GM23248 (cell line): Measurements from ENCODE around the gene UBR3. TPM values are rescaled to one million over a fixed set of nuclear protein-coding genes. Genes with fewer than 3 reads are reported as not detected.

Source experiments
- DNase-seq: peaks from one replicate; pipeline ENCODE4 v3.0.0-alpha.2; 2015
- H2AFZ ChIP-seq: fragments of 200-600 bp; sonication (generic); 2 replicates; pipeline ENCODE4 v1.6.1; 2016; ENCODE audit warnings: antibody characterized with exemption
- H3F3A ChIP-seq: fragments of 200-600 bp; sonication (generic); 2 replicates; pipeline ENCODE4 v1.6.1; 2016; ENCODE audit warnings: mild to moderate bottlenecking, antibody characterized with exemption, mixed run types; ENCODE audit not compliant: insufficient read depth
- H3K27ac ChIP-seq: fragments of 200-600 bp; sonication (generic); 2 replicates; pipeline ENCODE4 v1.5.1; 2016; ENCODE audit warnings: mild to moderate bottlenecking
- H3K27me3 ChIP-seq: fragments of 200-600 bp; sonication (generic); replicated peaks from 2 replicates; pipeline ENCODE4 v1.6.1; 2016; ENCODE audit warnings: mild to moderate bottlenecking; ENCODE audit not compliant: insufficient read depth
- H3K36me3 ChIP-seq: fragments of 200-600 bp; sonication (generic); 2 replicates; pipeline ENCODE4 v1.6.1; 2016; ENCODE audit warnings: low read depth, mild to moderate bottlenecking
- H3K4me1 ChIP-seq: fragments of 200-600 bp; sonication (generic); 2 replicates; pipeline ENCODE4 v1.6.1; 2016; ENCODE audit warnings: mild to moderate bottlenecking; ENCODE audit not compliant: insufficient read depth
- H3K4me2 ChIP-seq: fragments of 200-600 bp; sonication (generic); one replicate; pipeline ENCODE4 v1.6.1; 2016; ENCODE audit warnings: mild to moderate bottlenecking; ENCODE audit not compliant: unreplicated experiment
- H3K4me3 ChIP-seq: fragments of 200-600 bp; sonication (generic); 2 replicates; pipeline ENCODE4 v1.5.1; 2016; ENCODE audit warnings: mild to moderate bottlenecking
- H3K79me2 ChIP-seq: fragments of 200-600 bp; sonication (generic); 2 replicates; pipeline ENCODE4 v1.6.1; 2016; ENCODE audit warnings: mild to moderate bottlenecking; ENCODE audit not compliant: insufficient read depth
- H3K9ac ChIP-seq: fragments of 200-600 bp; sonication (generic); 2 replicates; pipeline ENCODE4 v1.6.1; 2016; ENCODE audit warnings: mild to moderate bottlenecking
- H3K9me2 ChIP-seq: fragments of 200-600 bp; sonication (generic); 2 replicates; pipeline ENCODE4 v1.6.1; 2016; ENCODE audit warnings: mixed run types, mild to moderate bottlenecking, moderate library complexity; ENCODE audit not compliant: insufficient read depth
- H3K9me3 ChIP-seq: fragments of 200-600 bp; sonication (generic); one replicate; pipeline ENCODE4 v1.6.1; 2017; ENCODE audit warnings: low read depth
- H4K20me1 ChIP-seq: fragments of 200-600 bp; sonication (generic); 2 replicates; pipeline ENCODE4 v1.6.0; 2016; ENCODE audit not compliant: insufficient read depth
- EZH2 ChIP-seq: fragments of 200-600 bp; sonication (generic); IDR thresholded peaks from 2 replicates; pipeline ENCODE4 v1.6.1; 2018; ENCODE audit warnings: antibody characterized with exemption, mild to moderate bottlenecking; ENCODE audit not compliant: insufficient read depth, poor library complexity, severe bottlenecking
- EZH2phosphoT487 ChIP-seq: fragments of 200-600 bp; sonication (generic); IDR thresholded peaks from 2 replicates; pipeline ENCODE4 v1.6.1; 2018; ENCODE audit warnings: antibody characterized with exemption, moderate library complexity, mild to moderate bottlenecking, low read depth; ENCODE audit not compliant: insufficient read depth
- WGBS, 2 experiments: methylation state at CpG; one replicate each; pipeline ENCODE4 v1.1.6; 2015 to 2017; ENCODE audit warnings: low lambda C conversion rate in 2 of 2, low coverage in 1 of 2; ENCODE audit errors: missing lambda C conversion rate in 2 of 2; 5-methylcytosine and 5-hydroxymethylcytosine counted together
- in situ Hi-C: fragments of 300-500 bp; cut with MboI; formaldehyde crosslinking; loops from 2 replicates; pipeline ENCODE4 v1.15.0; 2020
- polyA plus RNA-seq: library from polyadenylated mRNA; unstranded; fragments of >200 nt; fragmentation: Nextera tagmentation; extraction: Ambion mirVana; gene quantifications from 2 replicates; pipeline ENCODE4 v1.2.1, GENCODE V29; 2016
- total RNA-seq: library from RNA; depleted of rRNA; stranded (reverse); fragments of >200 nt; shearing (Covaris generic); gene quantifications from 2 replicates; pipeline ENCODE4 v1.2.3, GENCODE V29; 2014

The UBR3 gene
- total and polyA plus RNA-seq, 2 experiments from 2014 or later, result 8.9 to 22.4 TPM

DNA sequence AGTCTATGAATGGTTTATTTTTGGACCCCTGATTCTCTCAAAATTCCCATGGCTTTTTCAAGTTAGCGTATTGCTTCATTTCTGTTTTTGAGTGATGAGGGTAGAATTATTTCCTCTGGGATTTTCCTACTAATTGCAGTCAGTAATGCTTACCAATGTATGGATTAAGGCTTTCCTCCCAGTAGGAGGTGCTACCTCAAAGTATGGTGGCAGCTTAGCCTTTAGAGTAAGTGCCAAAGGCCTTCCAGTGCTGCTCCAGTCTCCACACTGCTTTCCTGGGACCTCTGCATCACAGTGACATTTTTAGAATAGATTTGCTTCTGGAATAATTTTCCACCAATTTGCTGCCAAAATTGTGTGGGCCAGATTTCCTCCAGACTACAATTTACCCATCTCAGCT lies 44.7 kb upstream of the UBR3 start:
- in situ Hi-C loops, result no loop called here
- 30 to 40% methylated on average over 1 of the region's 1 CpG for WGBS, 2 experiments

DNA sequence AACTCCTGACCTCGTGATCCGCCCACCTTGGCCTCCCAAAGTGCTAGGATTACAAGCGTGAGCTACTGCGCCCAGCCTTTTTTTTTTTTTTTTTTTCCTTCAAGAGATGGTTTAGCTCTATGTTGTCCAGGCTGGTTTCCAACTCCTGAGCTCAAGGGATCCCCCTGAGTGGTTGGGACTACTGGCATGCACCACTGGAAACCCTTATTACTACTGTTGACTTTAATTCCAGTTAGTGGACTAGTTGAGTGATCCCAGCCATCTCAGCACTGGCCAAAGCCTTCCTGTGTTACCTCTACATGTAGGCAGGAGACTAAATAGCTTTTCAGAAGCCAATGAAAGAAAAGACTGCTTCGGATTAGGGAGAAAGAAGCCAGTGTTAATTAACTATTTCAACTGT lies 36.7 kb upstream of the UBR3 start:
- Histone ChIP-seq H3K79me2 (no peaks in the 10 kb centered on the region), H3K27ac (no peak overlapping the region), H4K20me1 (no peaks in the 10 kb centered on the region), H3K36me3 (no peaks in the 10 kb centered on the region), H3K9me2 (no peaks in the 10 kb centered on the region), H3K27me3 (no peaks in the 10 kb centered on the region), H2AFZ (no peak overlapping the region), H3K4me3 (no peak overlapping the region), H3K9me3 (no peaks in the 10 kb centered on the region), H3F3A (no peaks in the 10 kb centered on the region), H3K4me1 (no peaks in the 10 kb centered on the region), H3K4me2 (no peak overlapping the region), H3K9ac (no peak overlapping the region)
- in situ Hi-C loops, result no loop called here
- 65 to 66% methylated on average over 5 of the region's 5 CpGs for WGBS, 2 experiments
- DNase-seq, result no peak
- TF ChIP-seq EZH2, result no peak
- TF ChIP-seq EZH2phosphoT487, result no peak

More for the DNA sequence above, 44.7 kb upstream of the UBR3 start:
- Histone ChIP-seq H3K4me1 (no peaks in the 10 kb centered on the region), H3K4me3 (no peak overlapping the region), H4K20me1 (no peaks in the 10 kb centered on the region), H3F3A (no peaks in the 10 kb centered on the region), H3K9me3 (no peaks in the 10 kb centered on the region), H2AFZ (no peak overlapping the region), H3K9me2 (no peaks in the 10 kb centered on the region), H3K9ac (no peak overlapping the region), H3K79me2 (no peaks in the 10 kb centered on the region), H3K36me3 (no peaks in the 10 kb centered on the region), H3K4me2 (no peak overlapping the region), H3K27me3 (no peaks in the 10 kb centered on the region), H3K27ac (no peak overlapping the region)
- TF ChIP-seq EZH2 (no peak), EZH2phosphoT487 (no peak)
- DNase-seq, result no peak

DNA sequence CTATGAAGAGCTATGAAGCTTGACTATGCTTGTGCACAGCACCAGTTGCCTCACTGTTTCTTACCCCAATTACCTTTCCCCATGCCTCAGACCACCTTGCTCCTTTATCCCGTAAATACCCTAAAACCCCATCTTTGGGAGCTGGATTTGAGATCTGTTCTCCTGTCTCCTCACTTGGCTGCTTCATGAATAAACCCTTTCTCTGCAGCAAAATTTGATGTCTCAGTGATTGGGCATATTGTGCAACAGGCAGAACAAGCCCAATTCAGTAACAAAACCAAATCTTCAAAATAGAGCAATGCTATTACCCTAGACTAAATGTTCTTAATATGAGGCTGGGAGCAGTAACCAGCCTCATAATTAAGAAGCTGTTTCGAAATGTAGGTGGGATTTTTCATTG lies 32.1 kb upstream of the UBR3 start:
- H3K36me3 ChIP-seq, result no peaks in the 10 kb centered on the region
- H3K4me2 ChIP-seq, result no peak overlapping the region
- no peak for DNase-seq
- WGBS, 2 experiments, result 53 to 54% methylated on average over 2 of the region's 2 CpGs
- TF ChIP-seq EZH2phosphoT487 (no peak), EZH2 (no peak)
- no peaks in the 10 kb centered on the region for H4K20me1 ChIP-seq
- no peak overlapping the region for H3K9ac ChIP-seq
- H3K4me1 ChIP-seq, result 0 out of 2 replicates have a peak, but pooled peaks cover 4% of the 10 kb centered on the region
- H3K79me2 ChIP-seq, result peaks cover 13% of the 10 kb centered on the region
- no peaks in the 10 kb centered on the region for H3K9me2 ChIP-seq
- no peak overlapping the region for H2AFZ ChIP-seq
- H3K9me3 ChIP-seq, result no peaks in the 10 kb centered on the region
- H3K4me3 ChIP-seq, result no peak overlapping the region
- no peaks in the 10 kb centered on the region for H3K27me3 ChIP-seq
- H3F3A ChIP-seq, result no peaks in the 10 kb centered on the region
- H3K27ac ChIP-seq, result no peak overlapping the region
- in situ Hi-C loops, result no loop called here

DNA sequence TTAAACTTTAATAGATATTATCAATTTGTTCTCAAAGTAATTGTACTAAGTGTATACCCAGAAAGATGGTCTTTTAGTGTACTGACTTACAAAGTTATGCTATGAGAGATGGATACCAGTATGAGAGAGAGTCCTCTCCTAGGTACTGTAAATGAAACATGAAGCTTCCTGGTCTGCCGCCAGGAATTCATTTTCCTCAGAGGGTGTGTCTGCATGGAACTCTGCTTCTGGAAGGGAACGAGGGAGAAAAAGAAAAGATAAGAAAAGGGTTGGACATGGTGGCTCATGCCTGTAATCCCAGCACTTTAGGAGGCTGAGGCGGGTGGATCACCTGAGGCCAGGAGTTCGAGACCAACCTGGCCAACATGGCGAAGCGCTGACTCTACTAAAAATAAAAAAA lies 30.8 kb upstream of the UBR3 start:
- no peak overlapping the region for H3K9ac ChIP-seq
- H3K27me3 ChIP-seq, result no peaks in the 10 kb centered on the region
- no peaks in the 10 kb centered on the region for H3K9me3 ChIP-seq
- H3K4me2 ChIP-seq, result no peak overlapping the region
- DNase-seq, result no peak
- in situ Hi-C loops, result no loop called here
- TF ChIP-seq EZH2phosphoT487, result no peak
- TF ChIP-seq EZH2, result no peak
- H3K4me3 ChIP-seq, result no peak overlapping the region
- H4K20me1 ChIP-seq, result no peaks in the 10 kb centered on the region
- no peaks in the 10 kb centered on the region for H3K9me2 ChIP-seq
- H3K36me3 ChIP-seq, result peaks cover 9% of the 10 kb centered on the region
- H2AFZ ChIP-seq, result no peak overlapping the region
- no peak overlapping the region for H3K27ac ChIP-seq
- no peaks in the 10 kb centered on the region for H3F3A ChIP-seq
- peaks cover 26% of the 10 kb centered on the region for H3K79me2 ChIP-seq
- WGBS, 2 experiments, result 74 to 75% methylated on average over 6 of the region's 6 CpGs
- H3K4me1 ChIP-seq, result 0 out of 2 replicates have a peak, but pooled peaks cover 4% of the 10 kb centered on the region

DNA sequence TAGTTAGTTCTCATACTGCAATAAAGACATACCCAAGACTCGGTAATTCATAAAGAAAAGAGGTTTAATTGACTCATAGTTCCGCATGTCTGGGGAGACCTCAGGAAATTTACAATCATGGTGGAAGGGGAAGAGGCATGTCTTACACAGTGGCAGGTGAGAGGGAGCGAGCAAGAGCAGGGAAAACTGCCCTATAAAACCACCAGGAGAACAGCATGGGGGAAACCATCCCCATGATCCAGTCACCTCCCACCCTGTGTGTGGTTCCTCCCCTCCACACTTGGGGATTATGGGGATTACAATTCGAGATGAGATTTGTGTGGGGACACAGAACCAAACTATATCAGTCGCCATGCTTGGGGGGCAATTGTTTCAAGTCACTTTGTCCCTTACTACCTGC lies 29.7 kb upstream of the UBR3 start:
- Histone ChIP-seq H3K4me1 (0 out of 2 replicates have a peak, but pooled peaks cover 4% of the 10 kb centered on the region), H3K79me2 (peaks cover 38% of the 10 kb centered on the region), H3K27ac (no peak overlapping the region), H3K4me2 (no peak overlapping the region), H2AFZ (peak overlapping the region; percentile 96), H3K4me3 (no peak overlapping the region), H4K20me1 (no peaks in the 10 kb centered on the region), H3K9me2 (no peaks in the 10 kb centered on the region), H3K36me3 (peaks cover 20% of the 10 kb centered on the region), H3K9me3 (no peaks in the 10 kb centered on the region), H3K9ac (no peak overlapping the region), H3F3A (no peaks in the 10 kb centered on the region), H3K27me3 (no peaks in the 10 kb centered on the region)
- 70 to 73% methylated on average over 5 of the region's 5 CpGs for WGBS, 2 experiments
- DNase-seq, result no peak
- in situ Hi-C loops, result no loop called here
- TF ChIP-seq EZH2 (no peak), EZH2phosphoT487 (no peak)
